Measurements from ENCODE around the gene ATF4. TPM values are rescaled to one million over a fixed set of nuclear protein-coding genes. Genes with fewer than 3 reads are reported as not detected.

ATF4 gene
- total and polyA plus RNA-seq, 2 of the 13 experiments (the other 11 are each of a cell fraction or from before 2014, with no cell fraction given), result 486 to 1,297 TPM

- TF ChIP-seq ZNF687 (CRISPR knock-in tag; IDR thresholded peaks at IDR 0.05), result 0 out of 2 replicates have a peak, but pooled peaks have one; percentile 4
- TF ChIP-seq MTA1 (CRISPR knock-in tag; IDR thresholded peaks at IDR 0.05; ENCODE audit: borderline replicate concordance), result 0 out of 2 replicates have a peak, but pooled peaks have one; percentile 4
- no peak for TF ChIP-seq ERF (CRISPR knock-in tag; IDR thresholded peaks at IDR 0.05)
- peak; percentile 90 for TF ChIP-seq AGO1 (IDR thresholded peaks at IDR 0.05; ENCODE audit: low read depth, low read length, poor library complexity, severe bottlenecking)
- no peak for TF ChIP-seq SP1 (IDR thresholded peaks at IDR 0.05)
- no peak for TF ChIP-seq SP1 (CRISPR knock-in tag; IDR thresholded peaks at IDR 0.05)
- TF ChIP-seq ZNF337 (CRISPR knock-in tag; IDR thresholded peaks at IDR 0.05; ENCODE audit: borderline replicate concordance, low read depth), result no peak
- TF ChIP-seq MLLT10 (CRISPR knock-in tag; IDR thresholded peaks at IDR 0.05), result no peak
- TF ChIP-seq, protein P1, sequence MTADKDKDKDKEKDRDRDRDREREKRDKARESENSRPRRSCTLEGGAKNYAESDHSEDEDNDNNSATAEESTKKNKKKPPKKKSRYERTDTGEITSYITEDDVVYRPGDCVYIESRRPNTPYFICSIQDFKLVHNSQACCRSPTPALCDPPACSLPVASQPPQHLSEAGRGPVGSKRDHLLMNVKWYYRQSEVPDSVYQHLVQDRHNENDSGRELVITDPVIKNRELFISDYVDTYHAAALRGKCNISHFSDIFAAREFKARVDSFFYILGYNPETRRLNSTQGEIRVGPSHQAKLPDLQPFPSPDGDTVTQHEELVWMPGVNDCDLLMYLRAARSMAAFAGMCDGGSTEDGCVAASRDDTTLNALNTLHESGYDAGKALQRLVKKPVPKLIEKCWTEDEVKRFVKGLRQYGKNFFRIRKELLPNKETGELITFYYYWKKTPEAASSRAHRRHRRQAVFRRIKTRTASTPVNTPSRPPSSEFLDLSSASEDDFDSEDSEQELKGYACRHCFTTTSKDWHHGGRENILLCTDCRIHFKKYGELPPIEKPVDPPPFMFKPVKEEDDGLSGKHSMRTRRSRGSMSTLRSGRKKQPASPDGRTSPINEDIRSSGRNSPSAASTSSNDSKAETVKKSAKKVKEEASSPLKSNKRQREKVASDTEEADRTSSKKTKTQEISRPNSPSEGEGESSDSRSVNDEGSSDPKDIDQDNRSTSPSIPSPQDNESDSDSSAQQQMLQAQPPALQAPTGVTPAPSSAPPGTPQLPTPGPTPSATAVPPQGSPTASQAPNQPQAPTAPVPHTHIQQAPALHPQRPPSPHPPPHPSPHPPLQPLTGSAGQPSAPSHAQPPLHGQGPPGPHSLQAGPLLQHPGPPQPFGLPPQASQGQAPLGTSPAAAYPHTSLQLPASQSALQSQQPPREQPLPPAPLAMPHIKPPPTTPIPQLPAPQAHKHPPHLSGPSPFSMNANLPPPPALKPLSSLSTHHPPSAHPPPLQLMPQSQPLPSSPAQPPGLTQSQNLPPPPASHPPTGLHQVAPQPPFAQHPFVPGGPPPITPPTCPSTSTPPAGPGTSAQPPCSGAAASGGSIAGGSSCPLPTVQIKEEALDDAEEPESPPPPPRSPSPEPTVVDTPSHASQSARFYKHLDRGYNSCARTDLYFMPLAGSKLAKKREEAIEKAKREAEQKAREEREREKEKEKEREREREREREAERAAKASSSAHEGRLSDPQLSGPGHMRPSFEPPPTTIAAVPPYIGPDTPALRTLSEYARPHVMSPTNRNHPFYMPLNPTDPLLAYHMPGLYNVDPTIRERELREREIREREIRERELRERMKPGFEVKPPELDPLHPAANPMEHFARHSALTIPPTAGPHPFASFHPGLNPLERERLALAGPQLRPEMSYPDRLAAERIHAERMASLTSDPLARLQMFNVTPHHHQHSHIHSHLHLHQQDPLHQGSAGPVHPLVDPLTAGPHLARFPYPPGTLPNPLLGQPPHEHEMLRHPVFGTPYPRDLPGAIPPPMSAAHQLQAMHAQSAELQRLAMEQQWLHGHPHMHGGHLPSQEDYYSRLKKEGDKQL (CRISPR knock-in tag; IDR thresholded peaks at IDR 0.05; ENCODE audit: low read depth), result no peak
- no peak for TF ChIP-seq ZNF564 (CRISPR knock-in tag; IDR thresholded peaks at IDR 0.05)
- TF ChIP-seq ZNF230 (CRISPR knock-in tag; IDR thresholded peaks at IDR 0.05), result no peak
- TF ChIP-seq PHB2 (IDR thresholded peaks at IDR 0.05; ENCODE audit: partially characterized antibody), result no peak
- no peak for TF ChIP-seq CCDC6 (CRISPR knock-in tag; IDR thresholded peaks at IDR 0.05)
- no peak for TF ChIP-seq HNRNPL (IDR thresholded peaks at IDR 0.05; ENCODE audit: low read depth, low read length)
- TF ChIP-seq ZNF878 (CRISPR knock-in tag; IDR thresholded peaks at IDR 0.05), result no peak
- no peak for TF ChIP-seq ZNF326 (CRISPR knock-in tag; IDR thresholded peaks at IDR 0.05; ENCODE audit: borderline replicate concordance)
- TF ChIP-seq LCORL (IDR thresholded peaks at IDR 0.05), result no peak
- TF ChIP-seq LCORL (CRISPR knock-in tag; IDR thresholded peaks at IDR 0.05), result no peak
- no peak for TF ChIP-seq CHD4 (IDR thresholded peaks at IDR 0.05; ENCODE audit: borderline replicate concordance, low read length)
- TF ChIP-seq, protein P2, sequence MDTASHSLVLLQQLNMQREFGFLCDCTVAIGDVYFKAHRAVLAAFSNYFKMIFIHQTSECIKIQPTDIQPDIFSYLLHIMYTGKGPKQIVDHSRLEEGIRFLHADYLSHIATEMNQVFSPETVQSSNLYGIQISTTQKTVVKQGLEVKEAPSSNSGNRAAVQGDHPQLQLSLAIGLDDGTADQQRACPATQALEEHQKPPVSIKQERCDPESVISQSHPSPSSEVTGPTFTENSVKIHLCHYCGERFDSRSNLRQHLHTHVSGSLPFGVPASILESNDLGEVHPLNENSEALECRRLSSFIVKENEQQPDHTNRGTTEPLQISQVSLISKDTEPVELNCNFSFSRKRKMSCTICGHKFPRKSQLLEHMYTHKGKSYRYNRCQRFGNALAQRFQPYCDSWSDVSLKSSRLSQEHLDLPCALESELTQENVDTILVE (CRISPR knock-in tag; IDR thresholded peaks at IDR 0.05), result no peak
- TF ChIP-seq SIN3B (IDR thresholded peaks at IDR 0.05; ENCODE audit: low read length), result no peak
- no peak for TF ChIP-seq ZNF124 (CRISPR knock-in tag; IDR thresholded peaks at IDR 0.05)
These were observed 6.4 kb downstream of the ATF4 start (continued) for GRCh38 chr22:39526736-39527171.

Measured in HepG2 (cell line).